Measurements from ENCODE around the gene PLXNA1.

PLXNA1 gene

GRCh38 chr3:127025456-127025855, 42.5 kb downstream of the PLXNA1 start:
- DNase-seq: no peak

- DNase-seq: no peak
Measured at GRCh38 chr3:127026036-127026435, 43.1 kb downstream of the PLXNA1 start.

- DNase-seq: no peak
Measured at GRCh38 chr3:127026661-127027060, 43.7 kb downstream of the PLXNA1 start.

- no peak for DNase-seq
Measured at GRCh38 chr3:127027061-127027735, 44.3 kb downstream of the PLXNA1 start.

GRCh38 chr3:127027811-127028548, 45.1 kb downstream of the PLXNA1 start:
- no peak for DNase-seq

GRCh38 chr3:127028781-127029657, 46.1 kb downstream of the PLXNA1 start:
- DNase-seq: no peak

- no peak for DNase-seq
Measured at GRCh38 chr3:127029658-127030507, 47.0 kb downstream of the PLXNA1 start.

- DNase-seq: no peak
Measured at GRCh38 chr3:127030508-127031412, 47.8 kb downstream of the PLXNA1 start.

GRCh38 chr3:127031413-127031810, 48.5 kb downstream of the PLXNA1 start:
- no peak for DNase-seq

- no peak for DNase-seq
Measured at GRCh38 chr3:127031845-127032244, 48.9 kb downstream of the PLXNA1 start.

GRCh38 chr3:127032296-127032990, 49.5 kb downstream of the PLXNA1 start:
- DNase-seq: no peak
